ENCODE results near the gene IFI44L. TPM values are rescaled to one million over a fixed set of nuclear protein-coding genes. Genes with fewer than 3 reads are reported as not detected.
A peak's percentile ranks its signal among the peaks of the same experiment; 100 is the strongest.

IFI44L gene
- 10 to 100 TPM in 2 of 4 donors, 1 to 10 TPM in 2; 4.3 to 15.4 (median 9.6) TPM for total RNA-seq

DNA sequence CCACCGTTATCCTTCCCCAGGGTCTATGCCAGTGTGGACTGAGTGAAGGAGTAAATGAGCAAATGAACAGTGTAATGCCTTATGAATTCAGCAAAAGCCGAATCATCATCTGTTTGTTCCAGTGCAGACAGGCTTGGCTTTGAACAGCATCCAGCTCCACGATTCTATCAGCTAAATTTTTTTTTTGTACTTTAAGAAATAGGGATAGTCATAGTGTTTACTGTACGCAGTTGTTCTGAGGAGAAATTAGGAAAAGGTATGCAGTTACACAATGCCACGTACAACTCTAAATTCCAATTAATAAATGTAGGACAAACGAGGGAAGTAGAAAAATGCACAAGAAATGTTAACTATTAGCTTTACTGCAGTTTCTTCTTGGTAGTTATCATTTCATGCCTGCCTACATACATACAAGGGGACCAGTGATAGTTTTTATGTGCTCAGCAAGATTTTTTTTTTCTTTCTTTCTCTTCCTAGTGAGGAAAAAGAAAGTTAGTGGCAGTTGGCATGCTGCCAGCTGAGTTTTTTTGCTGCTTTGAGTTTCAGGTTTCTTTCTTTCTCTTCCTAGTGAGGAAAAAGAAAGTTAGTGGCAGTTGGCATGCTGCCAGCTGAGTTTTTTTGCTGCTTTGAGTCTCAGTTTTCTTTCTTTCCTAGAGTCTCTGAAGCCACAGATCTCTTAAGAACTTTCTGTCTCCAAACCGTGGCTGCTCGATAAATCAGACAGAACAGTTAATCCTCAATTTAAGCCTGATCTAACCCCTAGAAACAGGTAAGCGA, at the start of gene IFI44L:
TSS of gene IFI44L (plus strand) at position 646 of the 777 bp plus-strand sequence. CDS start 7,468 bp downstream, outside the sequence.
- H3K27ac ChIP-seq (replicated peaks in 1 of 4), result peak within 1 kb of the TSS; percentile 59 to 77 (median 74)
- no peaks in the 10 kb centered on the region for H3K9me3 ChIP-seq
- no peaks in the 10 kb centered on the region for H3K36me3 ChIP-seq
- H3K4me1 ChIP-seq, result peaks cover 5 to 36% (median 27%) of the 10 kb centered on the region in 4 donors
- H3K27me3 ChIP-seq, result no peaks in the 10 kb centered on the region
- 18% methylated on average over 9 of the region's 9 CpGs for WGBS
- peak within 1 kb of the TSS; percentile 40 to 53 (median 44) for H3K4me3 ChIP-seq
- TF ChIP-seq POLR2A (IDR thresholded peaks at IDR 0.05; ENCODE audit: low read depth) (no peak), POLR2AphosphoS5 (IDR thresholded peaks at IDR 0.05) (peak in 1 of 2 donors; percentile 22)
- DNase-seq (ENCODE audit: extremely low spot score), result no peak
- intact Hi-C loops (cut with DNase I), result loop anchor here (2.0 kb wide), 1 partner anchor 57 kb away; no protein-coding TSS in a partner anchor

- H3K4me3 ChIP-seq, result no peak overlapping the region
- 44% methylated on average over 2 of the region's 2 CpGs for WGBS
- no peak for DNase-seq (ENCODE audit: extremely low spot score)
- TF ChIP-seq POLR2A (IDR thresholded peaks at IDR 0.05; ENCODE audit: low read depth), result no peak
- no peak for TF ChIP-seq POLR2AphosphoS5 (IDR thresholded peaks at IDR 0.05)
- TF ChIP-seq CTCF (IDR thresholded peaks at IDR 0.05), result no peak
- TF ChIP-seq EP300 (IDR thresholded peaks at IDR 0.05), result no peak
- intact Hi-C loops (cut with DNase I), result no loop called here
- no peaks in the 10 kb centered on the region for H3K9me3 ChIP-seq
- no peaks in the 10 kb centered on the region for H3K27me3 ChIP-seq
- no peak overlapping the region for H3K27ac ChIP-seq (replicated peaks in 1 of 4)
- no peaks in the 10 kb centered on the region for H3K36me3 ChIP-seq
- H3K4me1 ChIP-seq, result peaks cover 0 to 6% (median 2%) of the 10 kb centered on the region in 4 donors
Observed at GRCh38 chr1:78570539-78570938, 49.7 kb upstream of the IFI44L start.

- 53% methylated on average over 9 of the region's 9 CpGs for whole genome bisulfite sequencing
- no peak for TF ChIP-seq CTCF (IDR thresholded peaks at IDR 0.05)
- no peak for TF ChIP-seq POLR2AphosphoS5 (IDR thresholded peaks at IDR 0.05)
- no peak for TF ChIP-seq POLR2A (IDR thresholded peaks at IDR 0.05; ENCODE audit: low read depth)
- TF ChIP-seq EP300 (IDR thresholded peaks at IDR 0.05), result no peak
- Histone ChIP-seq H3K27me3 (no peaks in the 10 kb centered on the region), H3K9me3 (no peaks in the 10 kb centered on the region), H3K4me3 (no peak overlapping the region), H3K4me1 (no peaks in the 10 kb centered on the region), H3K27ac (replicated peaks in 1 of 4) (no peak overlapping the region), H3K36me3 (no peaks in the 10 kb centered on the region)
- intact Hi-C loops (cut with DNase I), result no loop called here
- DNase-seq (ENCODE audit: extremely low spot score), result no peak
Observed at GRCh38 chr1:78577257-78578100, 42.8 kb upstream of the IFI44L start.

DNA sequence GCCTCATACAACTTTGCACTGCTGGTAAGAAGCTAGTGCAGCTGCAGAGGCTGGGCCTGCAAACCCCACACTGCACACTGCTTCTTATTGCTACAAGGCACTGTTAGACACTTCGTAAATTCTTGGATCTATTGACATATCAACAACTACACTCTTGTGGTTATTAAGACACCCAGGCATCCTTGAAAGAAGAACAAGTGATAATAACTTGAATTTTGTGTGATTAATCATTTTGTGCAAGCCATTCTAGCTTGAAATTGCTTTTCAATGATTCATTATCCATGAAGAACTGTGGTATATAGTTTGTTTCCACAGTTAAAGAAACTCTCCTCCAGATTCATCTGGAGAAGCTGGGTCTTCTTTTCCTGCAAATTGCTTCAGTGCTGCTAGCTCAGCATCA, 33.7 kb upstream of the IFI44L start:
- no peak for DNase-seq (ENCODE audit: extremely low spot score)
- intact Hi-C loops (cut with DNase I), result no loop called here
- no peak for TF ChIP-seq EP300 (IDR thresholded peaks at IDR 0.05)
- no peak for TF ChIP-seq POLR2A (IDR thresholded peaks at IDR 0.05; ENCODE audit: low read depth)
- TF ChIP-seq CTCF (IDR thresholded peaks at IDR 0.05), result no peak
- TF ChIP-seq POLR2AphosphoS5 (IDR thresholded peaks at IDR 0.05), result no peak

DNA sequence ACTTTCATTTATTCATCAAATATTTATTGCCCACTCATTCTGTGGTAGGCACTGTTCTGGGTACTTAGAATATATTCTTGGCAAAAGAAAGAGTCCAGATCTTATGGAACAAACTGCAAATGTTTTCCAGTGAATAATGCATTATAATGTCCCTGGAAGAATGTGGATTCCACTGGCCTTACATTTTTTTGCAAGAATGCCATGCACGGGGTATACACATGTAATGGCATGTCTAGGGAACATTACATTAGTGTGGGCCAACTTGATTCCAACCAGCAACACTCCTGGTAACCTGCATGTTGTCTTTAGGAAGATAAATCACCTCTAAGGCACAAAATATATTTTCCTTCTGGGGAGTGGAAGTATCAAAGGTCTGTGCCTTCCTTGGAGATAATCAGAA, 33.0 kb upstream of the IFI44L start:
- Histone ChIP-seq H3K27me3 (no peaks in the 10 kb centered on the region), H3K4me1 (no peaks in the 10 kb centered on the region), H3K9me3 (no peaks in the 10 kb centered on the region), H3K4me3 (no peak overlapping the region), H3K27ac (replicated peaks in 1 of 4) (no peak overlapping the region), H3K36me3 (no peaks in the 10 kb centered on the region)
- no peak for TF ChIP-seq CTCF (IDR thresholded peaks at IDR 0.05)
- no peak for TF ChIP-seq POLR2A (IDR thresholded peaks at IDR 0.05; ENCODE audit: low read depth)
- no peak for TF ChIP-seq POLR2AphosphoS5 (IDR thresholded peaks at IDR 0.05)
- no peak for TF ChIP-seq EP300 (IDR thresholded peaks at IDR 0.05)
- intact Hi-C loops (cut with DNase I), result no loop called here
- WGBS, result 88% methylated on average over 1 of the region's 1 CpG
- no peak for DNase-seq (ENCODE audit: extremely low spot score)

More for the DNA sequence above, 33.7 kb upstream of the IFI44L start:
- Histone ChIP-seq H3K4me1 (no peaks in the 10 kb centered on the region), H3K9me3 (no peaks in the 10 kb centered on the region), H3K4me3 (no peak overlapping the region), H3K36me3 (no peaks in the 10 kb centered on the region), H3K27ac (replicated peaks in 1 of 4) (no peak overlapping the region), H3K27me3 (no peaks in the 10 kb centered on the region)
- WGBS, result 100% methylated on average over 1 of the region's 1 CpG
